ENCODE measurements around the gene TCP1. TPM values are rescaled to one million over a fixed set of nuclear protein-coding genes. Genes with fewer than 3 reads are reported as not detected.

TCP1 gene
- total RNA-seq, 1 donor from 2014 or later: 192 TPM

GRCh38 chr6:159813781-159814180 is 24.4 kb upstream of the TCP1 start:
- Mint-ChIP-seq H3K27me3 (ENCODE audit: low read depth) (no peaks in the 10 kb centered on the region), H3K4me3 (no peak overlapping the region), H3K36me3 (no peaks in the 10 kb centered on the region), H3K4me1 (peaks cover 5% of the 10 kb centered on the region), H3K27ac (no peak overlapping the region), H3K9me3 (no peaks in the 10 kb centered on the region)
- no peak for DNase-seq (ENCODE audit: low spot score in 2 of 2, unreplicated experiment in 2 of 2)
- no peak for TF ChIP-seq CTCF (IDR thresholded peaks at IDR 0.05; ENCODE audit: unreplicated experiment)

DNA sequence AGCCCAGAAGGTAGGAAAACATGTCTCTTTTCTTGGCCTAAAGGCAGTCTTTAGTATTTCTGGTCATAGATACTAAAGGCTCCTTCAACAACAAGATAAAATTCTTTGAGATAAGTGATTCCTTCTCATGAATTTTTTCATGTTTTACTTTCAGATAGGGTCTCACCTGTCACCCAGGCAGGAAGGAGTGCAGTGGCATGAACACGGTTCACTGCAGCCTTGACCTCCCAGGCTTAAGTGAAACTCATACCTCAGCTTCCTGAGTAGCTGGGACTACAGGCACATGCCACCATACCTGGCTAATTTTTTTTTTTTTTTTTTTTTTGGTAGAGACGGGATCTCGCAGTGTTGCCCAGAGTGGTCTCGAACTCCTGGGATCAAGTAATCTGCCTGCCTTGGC is 19.7 kb upstream of the TCP1 start:
- TF ChIP-seq CTCF (IDR thresholded peaks at IDR 0.05; ENCODE audit: unreplicated experiment): no peak
- H3K36me3 Mint-ChIP-seq: no peaks in the 10 kb centered on the region
- H3K27ac Mint-ChIP-seq: no peak overlapping the region
- no peak overlapping the region for H3K4me3 Mint-ChIP-seq
- no peaks in the 10 kb centered on the region for H3K27me3 Mint-ChIP-seq (ENCODE audit: low read depth)
- H3K4me1 Mint-ChIP-seq: no peaks in the 10 kb centered on the region
- H3K9me3 Mint-ChIP-seq: no peaks in the 10 kb centered on the region
- no peak for DNase-seq (ENCODE audit: low spot score in 2 of 2, unreplicated experiment in 2 of 2)

DNA sequence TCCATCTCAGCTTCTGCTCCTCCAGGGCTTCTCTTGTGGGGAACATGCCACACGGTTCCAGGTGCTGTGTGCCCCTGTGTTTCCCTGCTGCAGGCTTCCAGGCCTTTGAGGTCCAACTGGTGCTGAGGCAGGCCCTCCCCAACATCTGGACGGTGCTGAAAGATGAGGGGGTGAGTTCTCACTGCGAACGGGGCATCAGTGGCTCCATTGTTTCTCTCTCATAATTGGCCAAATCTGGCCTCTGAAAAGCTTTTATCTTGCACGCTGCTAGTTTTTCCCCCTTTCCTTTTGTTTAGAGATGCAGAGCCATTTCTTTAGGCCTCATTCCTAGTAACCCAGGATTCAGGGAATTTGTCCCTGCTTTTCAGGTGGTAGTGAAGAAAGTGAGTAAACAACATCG is 19.2 kb upstream of the TCP1 start:
- Mint-ChIP-seq H3K27ac (no peak overlapping the region), H3K36me3 (no peaks in the 10 kb centered on the region), H3K4me3 (no peak overlapping the region), H3K27me3 (ENCODE audit: low read depth) (no peaks in the 10 kb centered on the region), H3K9me3 (no peaks in the 10 kb centered on the region), H3K4me1 (no peaks in the 10 kb centered on the region)
- TF ChIP-seq CTCF (IDR thresholded peaks at IDR 0.05; ENCODE audit: unreplicated experiment): no peak
- DNase-seq (ENCODE audit: low spot score in 2 of 2, unreplicated experiment in 2 of 2): no peak

- no peak for TF ChIP-seq CTCF (IDR thresholded peaks at IDR 0.05; ENCODE audit: unreplicated experiment)
- Mint-ChIP-seq H3K27me3 (ENCODE audit: low read depth) (no peaks in the 10 kb centered on the region), H3K9me3 (no peaks in the 10 kb centered on the region), H3K36me3 (no peaks in the 10 kb centered on the region), H3K4me3 (no peak overlapping the region), H3K4me1 (no peaks in the 10 kb centered on the region), H3K27ac (no peak overlapping the region)
- no peak for DNase-seq (ENCODE audit: low spot score in 2 of 2, unreplicated experiment in 2 of 2)
Observed at GRCh38 chr6:159807150-159807858, 17.9 kb upstream of the TCP1 start.

DNA sequence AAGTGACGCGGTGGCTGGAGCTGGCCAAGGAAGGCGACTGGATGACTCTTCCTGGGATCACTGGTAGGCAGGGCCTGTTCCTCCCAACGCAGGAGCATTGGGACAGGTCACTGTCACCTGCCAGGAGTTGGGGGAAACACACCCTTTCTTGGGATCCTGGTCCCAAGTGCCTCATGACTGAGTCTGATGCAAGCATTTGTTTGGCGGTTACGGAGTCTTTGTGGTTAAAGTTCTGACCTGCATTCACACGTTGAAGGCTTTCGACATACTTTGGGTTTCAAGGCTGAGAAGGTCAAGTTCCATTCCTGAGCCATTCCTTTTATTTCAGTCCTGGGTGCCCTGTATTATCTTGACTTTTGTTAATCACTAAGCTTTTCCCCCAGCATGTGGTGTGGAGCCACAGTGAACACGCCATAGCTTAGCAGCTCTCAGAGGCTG is 16.6 kb upstream of the TCP1 start:
- Mint-ChIP-seq H3K36me3 (no peaks in the 10 kb centered on the region), H3K27ac (no peak overlapping the region), H3K27me3 (ENCODE audit: low read depth) (no peaks in the 10 kb centered on the region), H3K4me1 (no peaks in the 10 kb centered on the region), H3K9me3 (no peaks in the 10 kb centered on the region), H3K4me3 (no peak overlapping the region)
- no peak for DNase-seq (ENCODE audit: low spot score in 2 of 2, unreplicated experiment in 2 of 2)
- no peak for TF ChIP-seq CTCF (IDR thresholded peaks at IDR 0.05; ENCODE audit: unreplicated experiment)

Data from mesothelial cell of epicardium (in vitro differentiated cells).